HUES6 (cell line): ENCODE data around the gene TGM2.

ENCODE experiments used
- H3K27ac ChIP-seq: 2 replicates; pipeline ENCODE4 v1.7.0; 2013; ENCODE audit warnings: low read depth, mild to moderate bottlenecking, low read length, inconsistent platforms
- H3K27me3 ChIP-seq: 2 replicates; pipeline ENCODE4 v1.6.1; 2013; ENCODE audit warnings: low read length; ENCODE audit not compliant: control insufficient read depth, insufficient read depth
- H3K36me3 ChIP-seq: 2 replicates; pipeline ENCODE4 v1.6.1; 2013; ENCODE audit warnings: low read length; ENCODE audit not compliant: control insufficient read depth, insufficient read depth
- H3K4me1 ChIP-seq: 2 replicates; pipeline ENCODE4 v1.6.1; 2013; ENCODE audit warnings: low read length; ENCODE audit not compliant: control insufficient read depth, insufficient read depth
- H3K4me3 ChIP-seq: 2 replicates; pipeline ENCODE4 v1.5.1; 2013; ENCODE audit warnings: low read depth, low read length
- H3K9ac ChIP-seq: one replicate; pipeline ENCODE4 v1.6.1; 2013; ENCODE audit warnings: mild to moderate bottlenecking, low read length
- H3K9me3 ChIP-seq: 2 replicates; pipeline ENCODE4 v1.6.1; 2013; ENCODE audit warnings: low read depth, low read length; ENCODE audit not compliant: control insufficient read depth, insufficient read depth

The TGM2 gene

DNA sequence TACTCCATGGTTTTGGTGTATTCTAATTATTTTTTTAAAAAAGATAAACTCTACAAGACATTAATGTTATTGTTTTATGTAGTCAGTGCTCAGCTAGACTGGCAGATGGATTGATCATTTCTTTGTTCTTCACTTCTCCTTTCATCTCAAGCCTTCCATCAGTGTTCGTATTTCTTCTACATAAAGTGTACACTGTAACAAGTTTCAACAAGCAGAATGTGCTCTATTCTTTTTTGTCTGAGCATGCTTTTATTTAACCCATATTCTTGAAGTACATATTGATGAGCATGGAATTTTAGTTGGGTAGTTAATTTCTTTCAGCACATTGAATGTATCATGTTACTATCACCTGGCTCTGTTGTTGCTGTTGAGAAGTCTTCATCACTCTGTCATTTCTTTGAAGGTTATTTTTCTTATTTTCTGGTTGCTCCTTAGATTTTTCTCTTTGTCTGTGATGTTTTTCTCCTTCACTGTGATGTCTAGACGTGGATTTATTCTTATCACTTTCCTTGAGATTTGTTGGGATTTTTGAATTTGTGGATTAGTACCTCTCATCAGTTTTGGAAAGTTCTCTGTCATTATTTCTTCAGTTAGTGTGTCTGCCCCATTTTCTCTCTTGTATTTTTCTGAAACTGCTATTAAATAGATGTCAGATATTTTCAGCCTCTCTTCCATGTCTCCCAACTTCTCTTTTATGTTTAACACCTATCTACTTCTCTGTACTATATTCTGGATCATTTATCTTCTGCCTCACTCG lies 48.5 kb downstream of the TGM2 start:
- no peak overlapping the region for H3K27ac ChIP-seq
- H3K27me3 ChIP-seq = no peaks in the 10 kb centered on the region
- H3K9me3 ChIP-seq = no peaks in the 10 kb centered on the region
- no peaks in the 10 kb centered on the region for H3K36me3 ChIP-seq
- H3K4me3 ChIP-seq = no peak overlapping the region
- peaks cover 4% of the 10 kb centered on the region for H3K4me1 ChIP-seq
- H3K9ac ChIP-seq = no peak overlapping the region

DNA sequence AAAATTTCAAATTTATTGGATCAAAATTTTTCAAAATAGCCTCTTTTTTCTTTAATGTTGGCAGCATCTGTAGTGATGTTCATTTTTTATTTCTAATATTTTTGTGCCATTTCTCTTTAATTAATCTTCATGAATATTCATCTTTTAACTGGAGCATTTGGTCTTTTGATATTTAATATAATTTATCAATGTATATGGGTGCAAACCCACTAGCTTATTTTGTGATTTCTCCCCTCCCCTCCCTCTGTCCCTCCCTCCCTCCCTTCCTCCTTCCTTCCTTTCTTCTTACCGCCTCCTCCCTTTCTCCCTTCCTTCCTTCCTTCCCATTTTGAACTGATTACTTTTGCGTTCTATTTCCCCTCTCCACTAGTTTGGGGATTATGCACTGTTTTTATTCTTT lies 49.2 kb downstream of the TGM2 start:
- Histone ChIP-seq H3K9ac (no peak overlapping the region), H3K4me3 (no peak overlapping the region), H3K9me3 (no peaks in the 10 kb centered on the region), H3K4me1 (peaks cover 4% of the 10 kb centered on the region), H3K27me3 (no peaks in the 10 kb centered on the region), H3K36me3 (no peaks in the 10 kb centered on the region), H3K27ac (no peak overlapping the region)

DNA sequence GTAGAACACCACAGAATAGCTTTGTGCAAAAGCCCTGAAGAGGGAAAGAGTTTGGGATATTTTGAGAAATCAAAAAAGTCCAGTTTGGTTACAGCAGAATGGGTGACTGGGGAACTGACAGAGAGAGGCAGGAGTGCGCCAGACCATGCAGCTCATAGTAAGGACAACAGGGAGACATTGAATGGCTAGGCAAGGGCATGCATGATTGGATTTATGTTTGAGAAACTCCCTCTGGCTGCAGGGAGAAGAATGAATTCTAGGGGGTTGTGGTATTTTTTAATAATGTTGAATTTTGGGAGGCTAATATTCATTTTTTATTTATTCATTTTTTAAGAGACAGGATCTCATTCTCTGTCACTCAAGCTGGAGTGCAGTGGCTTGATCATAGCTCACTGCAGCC lies 49.9 kb downstream of the TGM2 start:
- Histone ChIP-seq H3K36me3 (no peaks in the 10 kb centered on the region), H3K27me3 (no peaks in the 10 kb centered on the region), H3K4me1 (peaks cover 4% of the 10 kb centered on the region), H3K9me3 (no peaks in the 10 kb centered on the region), H3K9ac (no peak overlapping the region), H3K27ac (no peak overlapping the region), H3K4me3 (no peak overlapping the region)

GRCh38 chr20:38114353-38114791 lies 50.7 kb downstream of the TGM2 start:
- Histone ChIP-seq H3K4me3 (no peak overlapping the region), H3K27me3 (no peaks in the 10 kb centered on the region), H3K9me3 (no peaks in the 10 kb centered on the region), H3K27ac (no peak overlapping the region), H3K9ac (no peak overlapping the region), H3K4me1 (peaks cover 4% of the 10 kb centered on the region), H3K36me3 (no peaks in the 10 kb centered on the region)

- H3K9ac ChIP-seq = no peak overlapping the region
- no peaks in the 10 kb centered on the region for H3K27me3 ChIP-seq
- H3K9me3 ChIP-seq = no peaks in the 10 kb centered on the region
- no peak overlapping the region for H3K4me3 ChIP-seq
- no peaks in the 10 kb centered on the region for H3K36me3 ChIP-seq
- peaks cover 4% of the 10 kb centered on the region for H3K4me1 ChIP-seq
- no peak overlapping the region for H3K27ac ChIP-seq
These were observed 51.4 kb downstream of the TGM2 start for GRCh38 chr20:38113401-38114325.

GRCh38 chr20:38112930-38113294 lies 52.2 kb downstream of the TGM2 start:
- Histone ChIP-seq H3K36me3 (no peaks in the 10 kb centered on the region), H3K4me1 (peaks cover 4% of the 10 kb centered on the region), H3K27me3 (no peaks in the 10 kb centered on the region), H3K4me3 (no peak overlapping the region), H3K9me3 (no peaks in the 10 kb centered on the region), H3K27ac (no peak overlapping the region), H3K9ac (no peak overlapping the region)

- H3K27me3 ChIP-seq = no peaks in the 10 kb centered on the region
- no peak overlapping the region for H3K4me3 ChIP-seq
- H3K36me3 ChIP-seq = no peaks in the 10 kb centered on the region
- H3K9ac ChIP-seq = no peak overlapping the region
- no peak overlapping the region for H3K27ac ChIP-seq
- H3K9me3 ChIP-seq = no peaks in the 10 kb centered on the region
- peaks cover 4% of the 10 kb centered on the region for H3K4me1 ChIP-seq
These were observed 52.7 kb downstream of the TGM2 start for GRCh38 chr20:38112261-38112929.

- Histone ChIP-seq H3K4me3 (no peak overlapping the region), H3K27ac (no peak overlapping the region), H3K9ac (no peak overlapping the region), H3K36me3 (no peaks in the 10 kb centered on the region), H3K9me3 (no peaks in the 10 kb centered on the region), H3K27me3 (no peaks in the 10 kb centered on the region), H3K4me1 (peaks cover 4% of the 10 kb centered on the region)
These were observed 53.5 kb downstream of the TGM2 start for GRCh38 chr20:38111366-38112232.

GRCh38 chr20:38110525-38111178 lies 54.4 kb downstream of the TGM2 start:
- no peaks in the 10 kb centered on the region for H3K36me3 ChIP-seq
- no peak overlapping the region for H3K9ac ChIP-seq
- H3K4me1 ChIP-seq = peaks cover 4% of the 10 kb centered on the region
- no peaks in the 10 kb centered on the region for H3K27me3 ChIP-seq
- H3K27ac ChIP-seq = no peak overlapping the region
- no peak overlapping the region for H3K4me3 ChIP-seq
- H3K9me3 ChIP-seq = no peaks in the 10 kb centered on the region
